Epithelial cell of proximal tubule (primary cell): ENCODE data around the gene KBTBD13. TPM values are rescaled to one million over a fixed set of nuclear protein-coding genes. Genes with fewer than 3 reads are reported as not detected.

Experiments
- DNase-seq: peaks from one replicate; pipeline ENCODE4 v3.0.0-alpha.2; 2011; ENCODE audit warnings: low read depth
- H3K4me3 ChIP-seq: 2 replicates; pipeline ENCODE4 v1.5.1; 2011; ENCODE audit warnings: low read depth, mild to moderate bottlenecking, low read length
- CTCF ChIP-seq: conservative IDR thresholded peaks from 2 replicates; pipeline ENCODE4 v1.5.1; 2012; ENCODE audit warnings: low read depth, mild to moderate bottlenecking, low read length
- total RNA-seq: library from RNA; depleted of rRNA; stranded (reverse); fragments of >200 nt; gene quantifications from 2 replicates; pipeline ENCODE4 v1.2.3, GENCODE V29; 2015

Gene KBTBD13
- total RNA-seq, 1 donor from 2014 or later: not detected

GRCh38 chr15:65100442-65100841 lies 23.9 kb downstream of the KBTBD13 start:
- H3K4me3 ChIP-seq: no peak overlapping the region
- TF ChIP-seq CTCF: no peak

GRCh38 chr15:65101411-65101890 lies 24.9 kb downstream of the KBTBD13 start:
- no peak for DNase-seq
- TF ChIP-seq CTCF: peak; percentile 88
- H3K4me3 ChIP-seq: no peak overlapping the region

More at GRCh38 chr15:65100442-65100841, 23.9 kb downstream of the KBTBD13 start:
- no peak for DNase-seq

GRCh38 chr15:65101891-65102708 lies 25.6 kb downstream of the KBTBD13 start:
- no peak overlapping the region for H3K4me3 ChIP-seq
- DNase-seq: no peak
- TF ChIP-seq CTCF: no peak

- no peak for DNase-seq
Observed at GRCh38 chr15:65102912-65103311, 26.4 kb downstream of the KBTBD13 start.

GRCh38 chr15:65105038-65105437 lies 28.5 kb downstream of the KBTBD13 start:
- no peak for TF ChIP-seq CTCF
- H3K4me3 ChIP-seq: no peak overlapping the region
- no peak for DNase-seq

More at GRCh38 chr15:65102912-65103311, 26.4 kb downstream of the KBTBD13 start:
- H3K4me3 ChIP-seq: no peak overlapping the region
- no peak for TF ChIP-seq CTCF

- H3K4me3 ChIP-seq: no peak overlapping the region
- TF ChIP-seq CTCF: no peak
- DNase-seq: no peak
Observed at GRCh38 chr15:65106011-65106590, 29.6 kb downstream of the KBTBD13 start.
